H1 (cell line): ENCODE data around the gene IRX4. TPM values are rescaled to one million over a fixed set of nuclear protein-coding genes. Genes with fewer than 3 reads are reported as not detected.

Source experiments
- CHD7 ChIP-seq: fragments of 300-600 bp; sonication (generic); IDR thresholded peaks from 2 replicates; pipeline ENCODE4 v1.7.1; 2012; ENCODE audit warnings: low read length, moderate library complexity, mild to moderate bottlenecking, inconsistent platforms; ENCODE audit not compliant: insufficient replicate concordance
- CREB1 ChIP-seq: IDR thresholded peaks from 2 replicates; pipeline ENCODE4 v1.6.1; 2012; ENCODE audit warnings: inconsistent platforms
- CTCF ChIP-seq, 3 experiments: IDR thresholded peaks; 1 replicate in 2 of 3; 2 replicates in 1 of 3; pipeline versions ENCODE4 v1.5.1 to v1.6.1; 2011; ENCODE audit warnings: low read length in 3 of 3, mild to moderate bottlenecking in 3 of 3, inconsistent platforms in 2 of 3, low read depth in 1 of 3, moderate library complexity in 1 of 3; ENCODE audit not compliant: insufficient read depth in 1 of 3; ENCODE audit errors: control extremely low read depth in 1 of 3
- EP300 ChIP-seq, 2 experiments: IDR thresholded peaks; 1 replicate in 1 of 2; 2 replicates in 1 of 2; pipeline ENCODE4 v1.6.1; 2011 to 2012; ENCODE audit warnings: low read depth in 2 of 2, low read length in 2 of 2, mild to moderate bottlenecking in 2 of 2, borderline replicate concordance in 1 of 2, inconsistent platforms in 1 of 2, moderate library complexity in 1 of 2
- NANOG ChIP-seq: IDR thresholded peaks from 2 replicates; pipeline ENCODE4 v1.6.1; 2011; ENCODE audit warnings: low read length, low read depth, mild to moderate bottlenecking, inconsistent platforms; ENCODE audit not compliant: insufficient read depth, poor library complexity, severe bottlenecking
- POLR2AphosphoS5 ChIP-seq: IDR thresholded peaks from 2 replicates; pipeline ENCODE4 v1.6.1; 2011; ENCODE audit warnings: low read depth, low read length
- SP2 ChIP-seq: IDR thresholded peaks from 2 replicates; pipeline ENCODE4 v1.6.1; 2012; ENCODE audit warnings: mild to moderate bottlenecking, low read length, inconsistent platforms
- TAF1 ChIP-seq: IDR thresholded peaks from 2 replicates; pipeline ENCODE4 v1.6.1; 2011; ENCODE audit warnings: mild to moderate bottlenecking, low read depth, low read length
- polyA plus RNA-seq, 7 experiments: library from polyadenylated mRNA; depleted of rRNA in 3 of 7; stranded (reverse) in 5 of 7; unstranded in 2 of 7; fragments of >200 nt in 5 of 7; fragments of 200-250 nt in 2 of 7; gene quantifications; 1 replicate in 5 of 7; 2 replicates in 1 of 7; 4 replicates in 1 of 7; pipeline versions ENCODE4 v1.2.1 to v1.2.3, GENCODE V29; 2011 to 2013; ENCODE audit warnings: missing spikeins in 2 of 7, mixed read lengths in 2 of 7
- total RNA-seq: library from RNA; stranded (reverse); fragmentation: NEBNext Ultra II Directional; extraction: Animal tissue kit (Norgen Biotek cat#: 25700); gene quantifications from 2 replicates; pipeline ENCODE4 v1.2.1, GENCODE V29; 2021

IRX4 gene
- total and polyA plus RNA-seq, 2 of the 8 experiments (the other 6 are each of a cell fraction or from before 2014, with no cell fraction given) = 0.45 to 1.2 TPM

- TF ChIP-seq CHD7 = no peak
- no peak for TF ChIP-seq CTCF (IDR thresholded peaks at IDR 0.05; ENCODE audit: control extremely low read depth in 1 of 3, insufficient read depth in 1 of 3, low read depth in 1 of 3, low read length in 3 of 3)
- TF ChIP-seq POLR2AphosphoS5 = no peak
- TF ChIP-seq NANOG = no peak
- no peak for TF ChIP-seq EP300 (IDR thresholded peaks at IDR 0.05; ENCODE audit: borderline replicate concordance in 1 of 2, low read depth in 2 of 2, low read length in 2 of 2)
- no peak for TF ChIP-seq CREB1
- TF ChIP-seq TAF1 = no peak
- TF ChIP-seq SP2 = no peak
These were observed 26.7 kb upstream of the IRX4 start (continued) for GRCh38 chr5:1909346-1909985.
